Hypothalamus (tissue), 51 donors: ENCODE data around the gene POP7.

Source experiments
- DNase-seq, 51 donors: peaks; one replicate each; lab custom pipeline; 2025; lab: John Stamatoyannopoulos, UW

The POP7 gene

DNA sequence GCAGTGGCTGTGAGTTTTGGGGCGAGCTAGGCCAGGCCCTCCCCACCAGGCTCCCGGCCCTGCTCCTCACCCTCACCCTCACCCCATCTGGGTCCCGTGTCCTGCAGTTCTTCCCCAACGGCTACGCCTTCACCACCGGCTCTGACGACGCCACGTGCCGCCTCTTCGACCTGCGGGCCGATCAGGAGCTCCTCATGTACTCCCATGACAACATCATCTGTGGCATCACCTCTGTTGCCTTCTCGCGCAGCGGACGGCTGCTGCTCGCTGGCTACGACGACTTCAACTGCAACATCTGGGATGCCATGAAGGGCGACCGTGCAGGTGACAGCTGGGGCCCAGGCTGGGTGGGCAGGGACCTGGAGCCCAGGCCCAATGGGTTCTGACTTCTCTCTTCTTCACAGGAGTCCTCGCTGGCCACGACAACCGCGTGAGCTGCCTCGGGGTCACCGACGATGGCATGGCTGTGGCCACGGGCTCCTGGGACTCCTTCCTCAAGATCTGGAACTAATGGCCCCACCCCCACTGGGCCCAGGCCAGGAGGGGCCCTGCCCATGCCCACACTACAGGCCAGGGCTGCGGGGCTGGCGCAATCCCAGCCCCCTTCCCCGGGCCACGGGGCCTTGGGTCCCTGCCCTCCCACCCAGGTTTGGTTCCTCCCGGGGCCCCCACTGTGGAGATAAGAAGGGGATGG is 27.5 kb upstream of the POP7 start:
- DNase-seq, result no peak

DNA sequence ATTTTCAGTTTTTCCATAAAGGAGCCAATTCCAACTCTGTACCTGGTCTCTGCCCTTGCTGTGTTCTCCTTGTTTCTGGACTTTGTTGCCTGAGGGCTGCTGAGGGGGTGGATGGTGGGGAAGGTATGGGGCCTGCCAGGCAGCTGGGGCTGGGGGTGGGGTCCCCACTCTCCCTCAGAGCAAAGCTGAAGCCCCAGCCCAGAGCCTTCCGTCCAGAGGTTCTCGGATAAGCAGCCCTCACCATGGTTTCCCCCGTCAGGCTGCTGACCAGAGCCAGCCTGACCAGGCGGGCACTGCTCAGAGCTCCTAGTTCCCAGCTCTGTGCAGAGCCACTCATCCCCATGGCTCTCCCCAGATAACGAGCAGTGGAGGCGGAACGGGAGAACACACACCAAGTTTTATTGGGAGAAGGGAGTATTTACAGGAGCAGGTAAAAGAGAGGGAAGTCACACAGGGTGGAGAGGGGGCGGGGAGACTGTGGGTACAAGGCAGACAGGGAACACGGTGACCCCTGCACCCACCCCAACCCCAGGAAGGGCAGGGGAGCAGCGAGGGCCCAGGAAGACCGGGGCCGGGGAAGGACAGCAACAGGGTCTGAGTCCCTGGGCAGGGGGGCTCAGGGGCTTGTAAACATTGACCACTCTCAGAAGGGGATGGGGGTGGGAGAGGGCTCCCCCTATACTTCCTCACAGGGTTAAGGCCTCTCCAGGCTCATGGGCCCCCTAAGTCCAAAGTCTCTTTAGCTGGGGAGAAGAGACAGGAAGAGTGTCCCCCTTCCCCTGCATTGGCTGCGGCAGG is 26.6 kb upstream of the POP7 start:
- no peak for DNase-seq

DNA sequence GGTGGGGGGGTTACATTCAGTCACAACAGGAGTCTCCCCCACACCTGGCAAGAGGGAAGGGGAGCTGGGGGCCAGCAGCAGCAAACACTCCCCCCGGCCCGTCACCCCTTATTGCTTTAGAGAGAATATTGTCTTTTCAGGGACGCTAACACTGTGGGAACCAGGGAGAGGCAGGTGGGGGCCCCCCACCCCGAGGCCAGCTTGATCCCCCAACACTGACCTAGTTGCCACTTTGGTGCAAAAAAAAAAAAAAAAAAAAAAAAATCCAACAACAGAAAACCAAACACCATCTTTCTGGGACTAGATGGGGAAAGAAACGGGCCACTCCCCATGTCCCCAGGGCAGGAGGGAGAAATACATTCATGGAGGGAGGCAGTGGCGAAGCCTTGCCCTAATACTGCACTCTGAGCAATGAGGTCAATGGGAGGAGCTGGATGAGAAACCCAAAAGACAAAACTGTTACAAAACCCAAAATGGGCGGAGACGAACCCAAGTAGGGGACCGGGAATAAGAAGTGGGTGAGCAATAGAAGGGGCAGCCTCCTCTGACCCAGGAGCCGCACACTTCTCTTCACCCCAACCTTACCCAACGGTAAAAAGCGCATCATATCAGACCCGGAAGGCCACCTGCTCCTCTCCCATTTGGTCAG is 25.9 kb upstream of the POP7 start:
- DNase-seq, result no peak

DNA sequence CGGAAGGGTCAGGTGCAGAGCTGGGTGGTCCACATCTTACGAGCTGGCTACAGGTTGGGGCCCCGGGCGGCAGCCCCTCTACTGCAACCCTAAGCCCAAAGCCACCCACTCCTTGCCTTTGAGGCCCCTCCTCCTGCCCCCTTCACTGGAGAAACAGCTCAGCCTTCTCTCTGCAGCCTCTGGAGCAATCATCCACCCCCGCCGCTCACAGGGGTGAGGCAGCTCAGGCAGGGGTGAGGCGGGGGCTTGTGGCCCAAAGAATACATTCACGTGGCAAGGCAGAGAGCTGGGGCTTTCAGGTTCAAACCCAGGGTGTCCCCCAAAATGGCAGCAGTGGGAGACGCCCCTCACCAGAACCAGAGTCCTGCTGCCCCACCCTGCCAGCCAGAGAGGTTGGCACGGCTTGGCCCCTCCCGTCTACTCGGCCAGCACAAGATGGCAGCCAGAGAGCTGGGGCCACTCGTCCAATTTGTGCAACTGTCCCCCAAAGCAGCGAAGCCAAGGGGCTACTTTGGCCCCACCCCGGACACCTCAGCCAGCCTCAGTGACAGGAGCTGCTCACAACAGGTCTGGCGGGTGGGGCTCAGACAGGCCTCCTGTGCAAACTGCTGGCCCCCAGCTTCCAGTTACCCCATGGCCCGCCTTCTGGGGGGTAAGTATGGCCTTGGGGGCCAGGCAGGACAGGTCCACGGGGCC is 25.2 kb upstream of the POP7 start:
- DNase-seq, result peak in 2 of 51 donors; percentile 18 to 62

DNA sequence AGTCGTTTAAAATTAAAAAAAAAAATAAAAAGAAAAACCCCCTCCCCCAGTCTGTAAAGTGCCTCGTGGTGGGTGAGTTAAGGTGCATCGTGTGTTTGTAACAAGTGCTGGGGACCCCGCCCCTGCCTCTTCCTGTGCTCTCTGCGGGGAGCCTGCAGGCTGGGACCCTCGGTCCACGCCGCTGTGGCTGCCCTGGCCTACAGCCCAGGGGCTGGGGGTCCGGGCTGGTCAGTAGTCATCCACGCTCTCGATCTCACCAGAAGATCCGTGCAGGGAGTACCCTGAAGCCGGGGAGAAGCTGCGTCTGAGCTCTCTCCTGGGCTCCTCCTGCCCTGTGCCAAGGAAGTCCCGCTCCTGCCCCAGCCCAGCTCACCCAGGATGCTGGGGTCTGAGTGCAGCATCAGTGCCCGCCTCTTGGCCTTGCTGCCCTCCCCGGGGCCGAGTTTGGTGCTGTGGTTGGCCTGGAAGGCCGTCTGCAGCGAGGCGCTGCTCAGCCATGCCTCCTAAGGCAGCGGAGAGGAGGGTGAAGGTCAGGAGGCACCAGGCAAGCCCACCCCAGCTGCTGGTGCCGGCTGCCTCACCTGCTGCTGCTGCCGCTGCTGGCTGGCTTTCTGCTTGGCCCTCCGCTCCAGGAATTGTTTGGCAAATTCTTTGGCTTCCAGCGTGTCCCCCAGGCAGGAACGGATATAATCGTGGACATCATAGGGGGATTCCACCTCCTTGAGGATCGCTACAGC is 24.3 kb upstream of the POP7 start:
- no peak for DNase-seq

DNA sequence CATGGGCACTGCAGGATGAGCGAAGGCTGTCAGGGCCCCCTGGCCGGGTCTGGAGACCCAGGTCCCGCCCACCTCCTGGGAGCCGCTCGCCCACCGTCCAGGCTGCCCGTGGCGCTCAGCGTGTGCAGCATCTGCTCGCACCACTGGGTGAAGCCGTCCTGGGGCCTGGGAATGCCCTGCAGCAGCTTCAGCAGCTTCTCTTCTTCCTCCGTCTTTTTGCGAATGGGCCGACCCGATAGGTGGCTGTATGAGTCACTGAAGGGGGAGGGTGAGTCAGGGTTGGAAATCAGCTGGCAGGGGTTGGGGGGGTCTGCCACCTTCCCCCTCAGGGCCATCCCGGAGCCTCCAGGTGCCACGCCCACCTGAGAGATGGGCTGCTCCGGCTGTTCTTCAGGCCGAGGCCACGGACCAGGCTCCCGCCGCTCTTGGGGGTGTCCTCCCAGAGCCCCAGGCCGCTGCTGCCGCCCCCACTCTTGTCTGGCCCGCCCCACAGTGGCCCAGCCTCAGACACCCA is 23.6 kb upstream of the POP7 start:
- DNase-seq, result no peak

DNA sequence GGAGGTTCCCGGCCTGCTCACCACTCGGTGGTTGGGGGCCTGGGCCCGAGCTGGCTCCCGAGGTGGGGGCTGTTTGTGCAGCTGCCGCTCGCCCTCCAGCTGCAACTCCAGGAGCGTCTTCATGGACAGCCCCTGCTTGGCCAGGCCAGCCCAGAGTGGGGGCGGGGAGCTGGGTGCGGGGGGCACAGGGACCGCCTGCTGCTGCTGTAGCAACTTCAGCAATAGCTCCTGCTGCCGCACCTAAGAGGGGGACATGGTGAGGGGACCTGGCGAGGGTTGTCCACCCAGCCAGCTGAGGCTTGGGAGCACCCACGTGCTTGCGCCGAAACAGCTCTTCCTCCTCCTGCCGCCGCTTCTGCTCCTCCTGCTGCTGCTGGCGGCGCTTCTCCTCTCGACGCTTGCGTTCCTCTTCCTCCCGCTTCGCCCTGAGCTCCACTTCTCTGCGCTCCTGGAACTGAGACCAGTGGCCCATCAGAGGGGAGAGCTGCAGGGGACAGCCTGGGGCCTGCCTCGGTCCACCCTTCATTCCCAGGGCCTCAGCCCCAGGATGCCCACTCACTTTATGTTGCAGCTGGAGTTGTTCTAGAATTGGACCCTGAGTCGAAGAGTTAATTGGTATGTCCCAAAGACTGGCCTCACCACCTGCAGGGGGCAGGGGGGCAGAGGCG is 22.8 kb upstream of the POP7 start:
- DNase-seq, result no peak

DNA sequence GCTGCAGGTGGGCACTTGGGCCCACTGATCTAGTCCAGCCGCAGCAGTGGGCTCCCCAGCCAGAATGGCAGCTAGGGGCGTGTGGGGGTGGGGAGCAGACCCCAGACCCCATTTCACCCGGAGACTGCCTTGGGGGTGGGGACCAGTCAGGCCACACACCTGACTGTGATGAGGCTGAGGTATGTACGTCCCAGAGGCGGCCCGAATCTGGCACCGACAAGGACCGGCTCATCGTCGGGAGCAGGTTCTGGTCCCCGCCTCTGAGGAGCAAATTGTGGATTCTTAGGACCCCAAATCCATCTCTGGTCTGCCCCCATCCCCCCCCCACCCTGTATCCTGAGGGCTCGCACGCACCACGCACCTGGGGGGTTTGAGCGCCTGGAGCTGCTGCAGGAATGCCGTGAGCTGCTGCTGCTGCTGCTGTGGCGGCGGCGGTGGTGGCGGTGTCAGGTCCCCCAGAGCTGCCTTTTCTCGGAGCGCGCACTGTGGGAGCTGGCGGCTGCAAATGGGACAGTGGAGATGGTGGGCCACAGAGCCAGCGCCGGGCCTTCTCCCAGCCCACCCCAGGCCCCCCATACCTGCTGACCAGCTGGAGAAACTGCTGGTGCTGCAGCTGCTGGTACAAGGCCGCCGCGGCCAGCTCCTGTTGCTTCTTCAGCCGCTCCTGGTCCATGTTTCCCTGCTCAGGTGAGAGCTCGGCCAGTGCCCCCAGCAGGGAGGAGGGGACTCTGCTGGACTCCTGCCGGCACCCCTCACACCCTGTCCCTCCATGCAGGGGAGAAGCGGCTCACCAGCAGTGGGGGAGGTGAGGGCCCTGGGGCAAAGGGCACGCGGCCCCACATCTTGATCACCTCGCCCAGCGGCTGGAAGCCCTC is 22.0 kb upstream of the POP7 start:
- DNase-seq, result no peak

DNA sequence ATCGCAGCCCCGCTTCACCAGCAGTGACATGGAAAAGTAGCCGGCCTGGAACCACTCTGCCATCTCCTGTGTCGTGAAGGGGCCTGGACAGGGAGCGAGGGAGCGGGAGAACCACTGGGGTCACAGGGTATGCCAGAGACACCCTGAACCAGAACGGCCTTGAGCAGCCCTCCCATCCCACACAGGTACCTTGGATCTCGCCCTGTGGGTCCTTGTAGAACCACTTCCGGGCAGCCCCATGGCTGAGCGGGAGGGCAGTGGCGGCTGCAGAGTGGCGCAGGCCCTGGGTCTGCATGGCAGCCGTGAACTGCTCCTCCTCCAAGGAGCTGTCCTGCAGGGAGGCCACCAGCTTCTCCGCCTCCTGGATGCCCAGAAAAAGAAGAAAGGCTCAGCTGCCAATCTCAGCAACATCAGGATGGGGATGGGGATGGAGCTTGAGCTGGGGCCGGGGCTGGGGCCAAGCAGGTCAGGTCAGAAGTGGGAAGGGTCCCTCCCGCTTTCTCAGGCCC is 21.3 kb upstream of the POP7 start:
- no peak for DNase-seq

DNA sequence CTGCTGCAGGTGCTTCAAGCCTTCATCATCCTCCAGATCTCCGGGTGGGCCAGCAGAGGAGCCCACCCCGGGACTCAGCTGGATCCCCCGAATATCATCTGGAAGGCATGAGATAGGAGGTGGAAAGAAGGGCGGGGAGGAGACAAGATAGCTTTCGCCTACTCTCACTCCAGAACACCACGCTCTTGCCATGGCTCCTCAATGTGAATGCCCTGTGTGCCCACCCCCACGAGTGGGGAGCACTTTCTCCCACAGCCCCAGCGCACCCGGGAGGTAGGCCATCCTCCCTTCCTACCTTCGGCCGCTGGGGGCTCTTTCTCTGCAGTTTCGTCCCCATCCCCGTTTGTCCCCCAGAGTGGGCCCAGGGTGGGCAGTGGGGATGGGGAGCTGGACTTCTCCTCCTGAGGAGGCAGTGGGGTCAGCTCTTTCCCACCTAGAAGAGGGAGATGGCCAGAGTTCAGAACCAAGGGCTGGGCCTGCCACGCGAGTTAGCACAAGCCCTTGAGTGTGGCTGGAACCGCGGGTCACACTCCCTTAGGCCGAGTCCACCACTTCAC is 20.8 kb upstream of the POP7 start:
- DNase-seq, result no peak

DNA sequence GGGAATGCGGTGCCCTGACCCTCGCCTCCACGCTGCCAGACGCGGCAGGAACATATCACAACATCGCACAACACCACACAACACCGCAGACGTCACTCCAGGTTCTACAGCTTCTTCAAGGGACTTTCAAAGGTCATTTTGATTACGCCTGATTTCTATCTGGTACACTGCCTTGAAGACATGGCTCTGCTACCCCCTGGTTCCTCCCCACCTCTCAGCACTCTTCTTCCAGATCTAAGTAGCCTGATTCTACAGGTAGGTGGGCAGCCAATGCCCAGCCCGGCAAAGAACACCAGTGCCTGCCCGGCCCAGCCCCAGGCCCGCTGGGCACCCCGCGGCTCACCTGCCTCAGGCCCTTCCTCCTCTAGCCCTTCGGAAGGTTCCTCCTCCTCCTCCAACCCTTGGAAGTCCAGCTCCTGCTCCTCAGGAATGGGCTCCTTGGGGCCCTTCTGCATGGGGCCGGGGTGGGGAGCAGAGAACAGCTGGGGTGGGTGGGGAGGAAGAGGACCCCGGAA is 20.2 kb upstream of the POP7 start:
- DNase-seq, result no peak

DNA sequence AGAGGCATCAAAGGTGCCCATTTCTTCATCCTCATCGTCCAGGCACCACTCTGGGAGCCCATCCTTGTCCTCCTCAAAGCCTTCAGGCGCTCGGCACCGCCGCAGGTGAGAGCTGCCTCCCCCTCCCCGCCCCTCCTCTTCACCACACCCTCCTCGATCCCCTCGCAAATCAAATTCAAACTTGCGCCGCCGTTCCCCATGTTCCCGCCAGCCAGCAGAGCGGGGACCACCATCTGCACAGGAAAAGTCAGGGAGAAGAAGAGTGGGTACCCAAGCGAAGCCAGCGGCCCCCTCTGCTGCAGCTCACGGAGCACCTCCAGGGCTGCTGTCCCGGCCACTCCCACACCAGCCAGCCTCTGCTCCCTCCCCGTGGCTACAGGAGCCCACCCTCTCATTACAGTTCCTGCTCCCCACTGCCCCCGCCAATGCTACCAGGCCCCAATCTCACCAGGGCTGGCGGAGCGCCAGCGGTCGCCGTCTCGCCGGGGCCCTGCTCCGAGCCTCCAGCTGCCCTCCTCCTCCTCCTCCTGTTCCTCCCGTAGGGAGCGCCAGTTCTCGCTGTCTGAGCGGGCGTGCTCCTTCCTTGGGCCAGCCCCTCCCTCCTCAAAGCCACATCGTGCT is 19.6 kb upstream of the POP7 start:
- DNase-seq, result no peak

DNA sequence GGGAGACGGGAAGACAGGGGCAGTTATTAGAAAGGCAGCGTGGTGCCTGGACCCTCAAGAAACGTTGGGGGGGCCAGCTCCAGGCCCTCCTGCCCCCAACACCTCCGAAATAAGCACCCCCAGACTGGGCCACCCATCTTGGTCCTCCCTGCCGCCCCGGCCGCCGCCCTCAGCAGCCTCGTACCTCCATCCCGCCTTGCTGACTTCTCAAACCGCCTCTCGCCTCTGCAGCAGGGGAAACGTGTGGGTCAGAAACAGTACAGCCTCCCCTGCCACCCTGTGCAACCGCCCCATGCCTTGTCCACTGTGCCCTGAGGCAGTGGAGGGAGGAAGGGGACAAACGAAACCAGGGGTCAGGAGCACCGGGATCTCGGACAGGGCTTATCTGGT is 19.1 kb upstream of the POP7 start:
- no peak for DNase-seq

DNA sequence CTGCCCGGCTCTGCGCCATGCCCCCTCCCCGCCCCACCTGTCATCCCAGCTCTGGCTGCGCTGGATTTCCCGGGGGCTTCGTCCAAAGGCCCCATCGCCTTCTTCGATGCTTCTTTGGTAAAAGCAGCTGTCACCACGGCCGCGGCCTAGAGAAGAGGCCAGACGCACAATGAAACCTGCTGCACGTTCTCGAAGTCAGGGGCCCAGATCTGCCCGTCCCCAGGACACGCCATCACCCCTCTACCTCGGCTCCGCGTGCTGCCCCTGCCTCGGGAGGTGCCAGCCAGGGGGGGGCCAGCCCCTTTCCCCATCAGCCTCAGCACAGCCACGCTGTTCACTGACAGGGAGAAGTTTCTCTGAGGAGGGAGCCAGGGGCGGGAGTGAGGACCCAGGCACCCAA is 18.7 kb upstream of the POP7 start:
- DNase-seq, result no peak

DNA sequence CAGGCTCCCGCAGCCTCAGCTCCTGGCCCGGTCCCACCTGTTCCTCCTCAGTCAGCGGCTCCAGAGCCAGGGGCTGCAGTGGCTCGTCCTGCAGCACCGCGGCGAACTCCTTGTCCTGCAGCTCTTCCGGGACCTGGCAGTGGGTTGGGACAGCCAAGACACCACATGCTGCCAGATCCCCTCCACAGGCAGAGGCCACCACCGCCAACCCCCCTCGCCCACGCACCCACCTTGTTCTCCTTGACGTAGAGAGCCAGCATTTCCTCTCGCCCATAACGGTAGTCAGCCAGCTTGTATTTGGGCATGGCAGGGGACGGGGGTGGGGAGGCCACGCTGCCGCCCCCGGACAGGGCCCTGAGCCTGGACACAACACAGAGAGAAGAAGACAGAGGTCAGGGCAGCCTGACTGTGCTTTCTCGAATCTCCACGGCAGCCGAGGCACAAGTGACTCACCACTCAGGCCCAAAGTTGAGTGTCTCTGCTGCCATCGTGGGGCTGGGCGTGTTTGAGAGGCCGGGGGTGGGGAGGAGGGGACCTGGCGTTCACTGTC is 18.1 kb upstream of the POP7 start:
- no peak for DNase-seq

DNA sequence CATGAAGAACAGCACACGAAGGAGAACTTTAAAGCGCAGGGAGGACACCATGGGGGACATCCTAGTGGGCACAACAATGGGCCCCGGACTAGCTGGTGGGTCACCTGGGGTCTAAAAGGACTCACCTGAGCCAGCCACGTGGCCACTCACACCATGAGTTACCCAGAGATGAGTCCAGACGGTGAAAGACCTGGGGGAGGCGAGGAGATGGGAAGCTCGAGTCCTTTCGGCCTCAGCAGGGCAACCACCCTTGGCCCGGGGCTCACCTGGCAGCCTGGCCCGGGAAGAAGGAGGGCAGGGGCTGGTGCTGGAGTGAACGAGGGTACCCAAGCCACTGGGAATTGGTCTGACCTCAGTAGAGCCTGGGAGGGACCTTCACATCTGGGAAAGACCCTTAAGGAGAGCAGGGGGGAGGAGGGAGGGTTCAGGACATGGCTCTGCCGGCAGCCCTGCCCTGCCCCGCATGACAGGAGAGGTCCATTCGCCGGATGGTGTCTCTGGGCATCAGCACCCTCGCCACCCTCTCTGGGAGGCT is 17.5 kb upstream of the POP7 start:
- DNase-seq, result no peak
